Measurements from ENCODE around the gene CHCHD6.

The CHCHD6 gene

DNA sequence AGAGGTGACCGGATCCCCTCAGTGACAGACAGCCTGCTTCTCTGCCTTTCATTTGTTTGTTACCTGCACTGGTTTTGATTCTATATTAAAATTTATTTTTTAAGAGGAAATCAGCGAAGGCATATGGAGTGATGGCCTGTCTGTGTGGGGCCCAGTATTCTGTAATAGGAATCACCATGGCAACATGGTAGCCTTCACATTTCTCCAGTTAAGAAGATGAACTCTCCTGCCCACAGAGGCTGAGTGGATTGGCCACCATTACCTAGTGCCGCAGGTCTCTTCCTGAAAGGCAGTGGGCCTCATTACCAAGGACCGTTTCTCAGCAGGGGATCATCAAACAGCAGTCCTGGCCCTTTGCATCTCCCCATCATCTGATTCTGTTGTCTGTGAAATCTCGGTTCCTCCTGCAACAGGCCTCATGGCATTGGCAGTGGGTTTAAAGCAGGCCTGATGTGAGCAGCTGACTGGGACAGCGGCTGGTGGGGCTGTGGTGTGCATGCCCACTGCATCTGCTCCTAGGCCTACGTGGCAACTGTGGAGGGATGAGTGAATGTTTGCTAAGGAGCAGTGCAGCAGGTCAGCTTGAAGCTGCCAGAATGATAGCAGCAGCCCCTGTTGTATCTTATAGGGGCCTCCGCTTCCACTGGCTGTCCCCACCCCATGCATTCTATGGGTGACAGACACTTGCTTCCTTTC, 114.5 kb downstream of the CHCHD6 start:
- TF ChIP-seq SIN3A (IDR thresholded peaks at IDR 0.05; ENCODE audit: borderline replicate concordance, insufficient read depth, low read length), result no peak
- TF ChIP-seq, protein P1, sequence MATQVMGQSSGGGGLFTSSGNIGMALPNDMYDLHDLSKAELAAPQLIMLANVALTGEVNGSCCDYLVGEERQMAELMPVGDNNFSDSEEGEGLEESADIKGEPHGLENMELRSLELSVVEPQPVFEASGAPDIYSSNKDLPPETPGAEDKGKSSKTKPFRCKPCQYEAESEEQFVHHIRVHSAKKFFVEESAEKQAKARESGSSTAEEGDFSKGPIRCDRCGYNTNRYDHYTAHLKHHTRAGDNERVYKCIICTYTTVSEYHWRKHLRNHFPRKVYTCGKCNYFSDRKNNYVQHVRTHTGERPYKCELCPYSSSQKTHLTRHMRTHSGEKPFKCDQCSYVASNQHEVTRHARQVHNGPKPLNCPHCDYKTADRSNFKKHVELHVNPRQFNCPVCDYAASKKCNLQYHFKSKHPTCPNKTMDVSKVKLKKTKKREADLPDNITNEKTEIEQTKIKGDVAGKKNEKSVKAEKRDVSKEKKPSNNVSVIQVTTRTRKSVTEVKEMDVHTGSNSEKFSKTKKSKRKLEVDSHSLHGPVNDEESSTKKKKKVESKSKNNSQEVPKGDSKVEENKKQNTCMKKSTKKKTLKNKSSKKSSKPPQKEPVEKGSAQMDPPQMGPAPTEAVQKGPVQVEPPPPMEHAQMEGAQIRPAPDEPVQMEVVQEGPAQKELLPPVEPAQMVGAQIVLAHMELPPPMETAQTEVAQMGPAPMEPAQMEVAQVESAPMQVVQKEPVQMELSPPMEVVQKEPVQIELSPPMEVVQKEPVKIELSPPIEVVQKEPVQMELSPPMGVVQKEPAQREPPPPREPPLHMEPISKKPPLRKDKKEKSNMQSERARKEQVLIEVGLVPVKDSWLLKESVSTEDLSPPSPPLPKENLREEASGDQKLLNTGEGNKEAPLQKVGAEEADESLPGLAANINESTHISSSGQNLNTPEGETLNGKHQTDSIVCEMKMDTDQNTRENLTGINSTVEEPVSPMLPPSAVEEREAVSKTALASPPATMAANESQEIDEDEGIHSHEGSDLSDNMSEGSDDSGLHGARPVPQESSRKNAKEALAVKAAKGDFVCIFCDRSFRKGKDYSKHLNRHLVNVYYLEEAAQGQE (IDR thresholded peaks at IDR 0.05; ENCODE audit: insufficient read depth in 1 of 2, low read depth in 2 of 2, low read length in 2 of 2), result no peak
- TF ChIP-seq TAF1 (IDR thresholded peaks at IDR 0.05; ENCODE audit: borderline replicate concordance, insufficient read depth, low read length), result no peak
- no peak for TF ChIP-seq POLR2AphosphoS5 (IDR thresholded peaks at IDR 0.05; ENCODE audit: low read depth, low read length)

DNA sequence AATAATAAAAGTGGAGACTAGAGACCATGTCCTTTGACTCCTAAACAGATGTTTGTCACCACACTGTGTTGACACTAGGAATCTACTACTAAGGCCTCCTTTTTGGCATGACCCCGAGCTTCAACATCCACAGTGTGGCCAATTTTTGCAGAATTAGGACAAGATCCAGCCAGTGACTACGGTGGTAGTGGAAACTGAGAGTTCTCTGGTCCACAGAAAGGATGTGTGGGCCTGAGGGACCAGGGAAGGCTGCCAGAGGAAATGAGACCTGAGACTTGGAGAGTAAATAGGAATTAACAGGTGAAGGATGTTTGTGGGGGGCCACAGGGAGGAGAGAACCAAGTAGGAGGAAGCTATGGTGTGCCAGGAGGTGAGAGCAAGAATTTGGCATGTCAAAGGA, 122.7 kb downstream of the CHCHD6 start:
- TF ChIP-seq, protein P1 (IDR thresholded peaks at IDR 0.05; ENCODE audit: insufficient read depth in 1 of 2, low read depth in 2 of 2, low read length in 2 of 2), result no peak
- no peak for TF ChIP-seq FOXP2 (optimal IDR thresholded peaks at IDR 0.05; ENCODE audit: borderline replicate concordance, extremely low read depth, extremely low read length, insufficient read depth)

DNA sequence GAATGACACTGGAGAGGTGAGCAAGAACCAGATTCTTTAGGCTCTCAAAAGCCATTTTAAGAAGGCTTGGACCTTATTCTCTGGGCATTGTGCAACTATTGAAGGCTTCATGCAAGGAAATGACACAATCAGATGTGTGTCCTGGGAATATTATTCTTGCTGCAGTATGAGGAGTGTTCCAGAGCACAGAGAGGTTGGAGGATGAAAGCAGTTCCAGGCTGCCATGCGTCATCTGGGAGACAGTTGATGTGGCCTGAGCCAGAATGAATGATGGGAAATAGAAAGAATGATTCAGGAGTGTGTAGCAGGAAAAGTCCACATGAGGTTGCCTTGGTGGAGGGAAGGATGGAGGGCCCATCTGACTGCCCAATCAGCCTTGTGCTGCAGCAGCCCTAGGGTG, 123.1 kb downstream of the CHCHD6 start:
- TF ChIP-seq TAF1 (IDR thresholded peaks at IDR 0.05; ENCODE audit: borderline replicate concordance, insufficient read depth, low read length), result no peak
- TF ChIP-seq POLR2AphosphoS5 (IDR thresholded peaks at IDR 0.05; ENCODE audit: low read depth, low read length), result no peak
- no peak for TF ChIP-seq SIN3A (IDR thresholded peaks at IDR 0.05; ENCODE audit: borderline replicate concordance, insufficient read depth, low read length)
- TF ChIP-seq FOXP2 (optimal IDR thresholded peaks at IDR 0.05; ENCODE audit: borderline replicate concordance, extremely low read depth, extremely low read length, insufficient read depth), result no peak
- TF ChIP-seq, protein P1 (IDR thresholded peaks at IDR 0.05; ENCODE audit: insufficient read depth in 1 of 2, low read depth in 2 of 2, low read length in 2 of 2), result no peak

DNA sequence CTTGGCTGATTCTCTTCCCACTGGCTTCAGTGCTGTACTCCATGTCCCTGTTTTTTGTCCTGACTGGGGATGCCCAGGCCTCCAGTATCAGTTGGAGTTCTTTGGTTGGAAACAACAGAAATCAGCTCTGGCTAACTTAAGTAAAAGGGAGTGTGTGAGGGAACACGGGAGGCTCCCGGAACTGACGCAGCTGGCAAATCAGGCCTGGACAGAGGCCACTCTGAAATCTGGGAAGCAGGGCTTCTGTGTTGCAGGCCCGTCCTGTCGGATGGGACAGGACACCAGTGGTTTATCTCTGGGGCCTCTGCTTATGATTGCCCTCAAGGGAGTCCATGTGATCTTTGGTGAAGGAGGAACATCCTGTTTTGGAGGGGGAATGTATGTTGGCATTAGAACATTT, 124.3 kb downstream of the CHCHD6 start:
- TF ChIP-seq, protein P1 (IDR thresholded peaks at IDR 0.05; ENCODE audit: insufficient read depth in 1 of 2, low read depth in 2 of 2, low read length in 2 of 2), result no peak
- no peak for TF ChIP-seq POLR2AphosphoS5 (IDR thresholded peaks at IDR 0.05; ENCODE audit: low read depth, low read length)
- no peak for TF ChIP-seq FOXP2 (optimal IDR thresholded peaks at IDR 0.05; ENCODE audit: borderline replicate concordance, extremely low read depth, extremely low read length, insufficient read depth)
- no peak for TF ChIP-seq SIN3A (IDR thresholded peaks at IDR 0.05; ENCODE audit: borderline replicate concordance, insufficient read depth, low read length)
- no peak for TF ChIP-seq TAF1 (IDR thresholded peaks at IDR 0.05; ENCODE audit: borderline replicate concordance, insufficient read depth, low read length)

DNA sequence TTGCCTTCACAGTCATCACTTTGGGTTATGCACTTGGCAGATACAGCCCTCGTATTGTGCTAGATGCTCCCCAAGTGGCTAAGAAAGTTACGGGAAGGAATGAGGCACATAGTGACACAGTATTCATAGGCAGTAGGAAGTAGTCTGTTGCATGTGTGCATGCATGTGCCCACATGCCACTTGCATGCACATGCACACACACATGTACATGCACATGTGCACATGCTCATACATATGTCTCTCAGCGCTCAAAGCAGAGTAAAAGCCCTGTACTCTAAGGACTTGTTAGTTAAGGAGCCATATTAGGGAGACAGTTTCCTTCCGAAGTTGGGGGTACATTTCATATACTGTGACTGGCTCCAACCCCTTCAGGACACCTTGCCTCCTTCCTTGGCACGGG, 128.9 kb downstream of the CHCHD6 start:
- TF ChIP-seq, protein P1 (IDR thresholded peaks at IDR 0.05; ENCODE audit: insufficient read depth in 1 of 2, low read depth in 2 of 2, low read length in 2 of 2), result no peak
- no peak for TF ChIP-seq FOXP2 (optimal IDR thresholded peaks at IDR 0.05; ENCODE audit: borderline replicate concordance, extremely low read depth, extremely low read length, insufficient read depth)
- no peak for TF ChIP-seq SIN3A (IDR thresholded peaks at IDR 0.05; ENCODE audit: borderline replicate concordance, insufficient read depth, low read length)
- TF ChIP-seq TAF1 (IDR thresholded peaks at IDR 0.05; ENCODE audit: borderline replicate concordance, insufficient read depth, low read length), result no peak
- no peak for TF ChIP-seq POLR2AphosphoS5 (IDR thresholded peaks at IDR 0.05; ENCODE audit: low read depth, low read length)
